ENCODE results near the gene ZNF248. TPM values are rescaled to one million over a fixed set of nuclear protein-coding genes. Genes with fewer than 3 reads are reported as not detected.
A peak's percentile ranks its signal among the peaks of the same experiment; 100 is the strongest.

The ZNF248 gene
- 6.0 and 9.5 TPM in 2 replicates for total RNA-seq (ENCODE audit: low replicate concordance)
- long read RNA-seq, full-length matches to known transcripts: 6 of 24 reads
- long read RNA-seq, partial matches to known transcripts: 2 of 24 reads
- long read RNA-seq, other reads (novel, unspliced or antisense): 16 of 24 reads

DNA sequence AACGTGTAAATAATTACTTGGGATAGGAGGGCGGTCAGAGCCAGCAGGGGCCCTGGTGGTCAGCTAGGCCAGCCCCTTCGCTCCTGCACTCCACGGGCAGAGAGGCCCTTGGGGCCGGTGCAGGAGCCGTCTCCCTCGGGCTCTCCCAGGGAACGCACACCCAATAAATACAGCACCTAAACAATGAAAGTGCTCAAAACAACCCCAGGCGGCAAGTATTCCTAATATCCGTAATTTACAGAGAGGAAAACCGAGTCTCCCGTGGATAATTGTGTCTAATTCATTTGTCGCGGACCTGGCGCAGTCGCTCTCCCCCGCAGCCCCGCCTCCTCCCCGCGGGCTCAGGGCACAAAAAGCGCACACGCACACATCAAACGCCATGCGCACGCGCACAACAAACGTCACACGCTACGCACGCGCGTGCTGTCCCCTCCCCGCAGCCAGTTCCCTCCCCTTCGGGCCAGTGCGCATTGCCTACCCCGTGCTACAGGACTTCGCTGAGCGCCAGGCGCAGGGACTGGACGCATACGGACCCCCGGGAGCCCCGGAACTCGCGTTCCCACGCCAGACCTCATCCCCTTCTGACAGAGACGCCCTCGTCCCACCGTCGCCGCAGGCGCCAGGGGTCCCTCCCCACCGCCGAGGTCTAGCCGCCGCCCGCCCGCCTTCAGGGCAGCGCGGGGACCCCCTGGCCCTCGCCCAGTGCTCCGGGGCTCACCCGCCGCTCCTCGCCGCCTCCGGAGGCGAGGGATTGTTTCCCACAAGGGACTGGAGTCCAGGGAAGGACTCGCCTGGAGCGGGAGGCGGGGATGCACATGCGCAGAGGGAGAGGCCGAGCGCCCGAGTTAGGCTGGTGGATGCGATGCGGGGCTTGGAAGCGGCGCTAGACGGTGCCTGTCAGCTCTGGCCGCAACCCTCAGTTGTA, at the start of gene ZNF248:
Gene ZNF248 (minus strand): TSS at position 324 of the 925 bp plus-strand sequence. CDS start 1,300 bp downstream, outside the sequence.
- H3K27ac Mint-ChIP-seq: peak within 1 kb of the TSS; percentile 81
- peak within 1 kb of the TSS; percentile 91 for H3K4me3 Mint-ChIP-seq
- no peak for TF ChIP-seq CTCF (conservative IDR thresholded peaks at IDR 0.05)
- peaks cover 11% of the 10 kb centered on the region for H3K9me3 Mint-ChIP-seq
- H3K27me3 Mint-ChIP-seq: no peaks in the 10 kb centered on the region
- DNase-seq (ENCODE audit: extremely low spot score, unreplicated experiment): peak; percentile 88
- peaks cover 11% of the 10 kb centered on the region for H3K4me1 Mint-ChIP-seq (ENCODE audit: unreplicated experiment)
- H3K36me3 Mint-ChIP-seq: peaks cover 8% of the 10 kb centered on the region

DNA sequence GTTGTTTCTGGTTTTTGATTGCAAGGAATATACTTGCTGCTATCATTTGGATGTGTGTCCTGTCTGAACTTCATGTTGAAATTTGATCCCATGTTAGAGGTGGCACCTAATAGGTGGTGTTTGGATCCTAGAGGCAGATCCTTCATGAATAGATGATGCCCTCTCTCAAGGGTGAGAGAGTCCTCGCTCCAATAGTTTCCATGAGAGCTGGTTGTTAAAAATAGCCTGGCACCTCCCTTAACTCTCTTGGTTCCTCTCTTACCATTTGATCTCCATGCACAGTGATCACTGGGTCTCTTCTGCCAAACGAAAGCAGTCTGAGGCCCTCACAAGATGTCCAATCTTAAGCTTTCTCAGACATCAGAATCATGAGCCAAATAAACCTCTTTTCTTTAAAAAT, 49.0 kb upstream of the ZNF248 start:
- H3K4me1 Mint-ChIP-seq (ENCODE audit: unreplicated experiment): no peaks in the 10 kb centered on the region
- no peak for DNase-seq (ENCODE audit: extremely low spot score, unreplicated experiment)
- no peaks in the 10 kb centered on the region for H3K36me3 Mint-ChIP-seq
- no peak overlapping the region for H3K27ac Mint-ChIP-seq
- no peak overlapping the region for H3K4me3 Mint-ChIP-seq
- H3K27me3 Mint-ChIP-seq: no peaks in the 10 kb centered on the region
- no peak for TF ChIP-seq CTCF (conservative IDR thresholded peaks at IDR 0.05)
- no peaks in the 10 kb centered on the region for H3K9me3 Mint-ChIP-seq

GRCh38 chr10:37896436-37896835, 39.0 kb upstream of the ZNF248 start:
- Mint-ChIP-seq H3K27me3 (no peaks in the 10 kb centered on the region), H3K27ac (no peak overlapping the region), H3K36me3 (no peaks in the 10 kb centered on the region), H3K4me3 (no peak overlapping the region), H3K4me1 (ENCODE audit: unreplicated experiment) (no peaks in the 10 kb centered on the region), H3K9me3 (peaks cover 10% of the 10 kb centered on the region)
- no peak for TF ChIP-seq CTCF (conservative IDR thresholded peaks at IDR 0.05)
- DNase-seq (ENCODE audit: extremely low spot score, unreplicated experiment): no peak

DNA sequence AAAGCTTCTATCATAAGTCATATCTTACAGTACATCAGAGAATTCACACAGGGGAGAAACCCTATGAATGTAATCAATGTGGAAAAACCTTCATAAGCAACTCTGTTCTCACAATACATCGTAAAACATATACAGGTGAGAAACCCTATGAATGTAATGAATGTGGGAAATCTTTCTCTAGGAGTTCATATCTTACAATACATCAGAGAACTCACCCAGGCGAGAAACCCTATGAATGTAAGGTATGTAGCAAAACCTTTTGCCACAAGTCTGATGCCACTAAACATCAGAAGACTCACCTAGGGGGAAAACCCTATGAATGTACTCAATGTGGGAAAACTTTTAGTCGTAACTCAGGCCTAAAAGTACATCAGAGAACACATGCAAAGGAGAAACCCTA, 38.3 kb upstream of the ZNF248 start:
- Mint-ChIP-seq H3K4me3 (no peak overlapping the region), H3K27me3 (no peaks in the 10 kb centered on the region), H3K27ac (no peak overlapping the region), H3K9me3 (peaks cover 10% of the 10 kb centered on the region), H3K36me3 (no peaks in the 10 kb centered on the region), H3K4me1 (ENCODE audit: unreplicated experiment) (no peaks in the 10 kb centered on the region)
- no peak for TF ChIP-seq CTCF (conservative IDR thresholded peaks at IDR 0.05)
- DNase-seq (ENCODE audit: extremely low spot score, unreplicated experiment): no peak

DNA sequence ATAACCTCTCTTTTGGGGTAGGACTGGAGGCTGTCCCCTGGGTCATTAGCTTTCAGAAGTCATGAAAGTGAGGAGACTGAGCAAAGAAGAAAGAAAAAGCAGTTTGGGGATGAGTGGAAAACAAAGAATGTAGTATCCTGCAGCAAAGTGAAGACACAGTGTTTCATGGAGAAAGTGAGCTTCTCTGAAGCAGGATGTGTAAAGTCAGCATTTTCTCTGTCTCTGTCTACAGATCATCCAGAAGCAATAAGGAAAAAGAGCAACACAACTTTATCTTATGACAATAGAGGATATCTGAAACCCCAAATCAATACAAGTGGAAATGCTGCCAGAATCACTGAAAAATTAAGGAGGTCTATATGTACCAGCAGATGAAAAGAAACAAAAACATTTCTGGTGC, 28.4 kb upstream of the ZNF248 start:
- no peaks in the 10 kb centered on the region for H3K4me1 Mint-ChIP-seq (ENCODE audit: unreplicated experiment)

More for the DNA sequence above, 28.4 kb upstream of the ZNF248 start:
- no peak for TF ChIP-seq CTCF (conservative IDR thresholded peaks at IDR 0.05)
- no peaks in the 10 kb centered on the region for H3K27me3 Mint-ChIP-seq
- peaks cover 16% of the 10 kb centered on the region for H3K9me3 Mint-ChIP-seq
- no peaks in the 10 kb centered on the region for H3K36me3 Mint-ChIP-seq
- H3K4me3 Mint-ChIP-seq: no peak overlapping the region
- no peak overlapping the region for H3K27ac Mint-ChIP-seq
- no peak for DNase-seq (ENCODE audit: extremely low spot score, unreplicated experiment)

Data from type B pancreatic cell (in vitro differentiated cells).